B cell (primary cell): ENCODE measurements around the gene SKP2. TPM values are rescaled to one million over a fixed set of nuclear protein-coding genes. Genes with fewer than 3 reads are reported as not detected.

Experiments
- ATAC-seq: fragments of 200-7000 bp; cut with Tn5 transposase; one replicate; pipeline ENCODE4 v1.10.0; 2021; ENCODE audit warnings: low read depth, mild to moderate bottlenecking, moderate number of reproducible peaks, moderate library complexity
- CTCF ChIA-PET: fragments of 350-600 bp; sonication (Branson Sonifier 250); formaldehyde crosslinking; loops from one replicate; lab custom pipeline; 2021; ENCODE audit warnings: antibody characterized with exemption, inconsistent platforms; lab: Charles Lee
- POLR2A ChIA-PET: fragments of 350-600 bp; sonication (Branson Sonifier 250); formaldehyde crosslinking; loops from one replicate; lab custom pipeline; 2021; ENCODE audit warnings: antibody characterized with exemption; lab: Charles Lee
- DNase-seq: peaks from one replicate; pipeline ENCODE4 v3.0.0; 2013
- H2AFZ ChIP-seq: 2 replicates; pipeline ENCODE4 v1.6.1; 2012; ENCODE audit warnings: mild to moderate bottlenecking, low read depth, low read length; ENCODE audit not compliant: insufficient read depth, poor library complexity, severe bottlenecking
- H3K27ac ChIP-seq, 2 donors: 1 replicate in 1 of 2; 2 replicates in 1 of 2; pipeline ENCODE4 v1.5.1; 2012 to 2013; ENCODE audit warnings: low read length in 2 of 2, mild to moderate bottlenecking in 2 of 2, moderate library complexity in 1 of 2
- H3K27me3 ChIP-seq, 4 experiments: fragments of 200-600 bp in 1 of 4; sonication (generic) in 1 of 4; replicated peaks in 1 of 4; 1 replicate in 2 of 4; 2 replicates in 2 of 4; pipeline versions ENCODE4 v1.6.1 to v1.7.0; 2013 to 2016; ENCODE audit warnings: low read length in 3 of 4, mild to moderate bottlenecking in 2 of 4, mixed read lengths in 1 of 4, moderate library complexity in 1 of 4; ENCODE audit not compliant: insufficient read depth in 4 of 4, control insufficient read depth in 3 of 4; ENCODE audit errors: control extremely low read depth in 1 of 4
- H3K36me3 ChIP-seq, 2 experiments: replicated peaks in 1 of 2; 1 replicate in 1 of 2; 2 replicates in 1 of 2; pipeline versions ENCODE4 v1.6.1 to v1.7.1; 2013; ENCODE audit warnings: low read length in 1 of 2; ENCODE audit not compliant: insufficient read depth in 2 of 2, control insufficient read depth in 1 of 2; ENCODE audit errors: control extremely low read depth in 1 of 2, extremely low read depth in 1 of 2
- H3K4me1 ChIP-seq, 2 donors: fragments of 200-600 bp in 1 of 2; sonication (generic) in 1 of 2; 1 replicate in 1 of 2; 2 replicates in 1 of 2; pipeline versions ENCODE4 v1.5.1 to v1.6.1; 2013 to 2017; ENCODE audit warnings: low read length in 2 of 2; ENCODE audit not compliant: control insufficient read depth in 2 of 2, insufficient read depth in 2 of 2
- H3K4me2 ChIP-seq: replicated peaks from 2 replicates; pipeline ENCODE3; 2012; ENCODE audit warnings: mild to moderate bottlenecking, low read depth, low read length; ENCODE audit not compliant: poor library complexity, severe bottlenecking
- H3K4me3 ChIP-seq, 5 experiments: fragments of 200-600 bp in 1 of 5; sonication (generic) in 1 of 5; 1 replicate in 3 of 5; 2 replicates in 2 of 5; pipeline versions ENCODE4 v1.5.1 to v1.7.0; 2011 to 2016; ENCODE audit warnings: low read length in 4 of 5, mild to moderate bottlenecking in 4 of 5, low read depth in 2 of 5, control low read depth in 1 of 5, moderate library complexity in 1 of 5; ENCODE audit not compliant: insufficient read depth in 1 of 5; ENCODE audit errors: control extremely low read depth in 1 of 5, extremely low read depth in 1 of 5
- H3K79me2 ChIP-seq: fragments of 200-600 bp; sonication (generic); one replicate; pipeline ENCODE4 v1.6.0; 2016; ENCODE audit warnings: low read length; ENCODE audit not compliant: control insufficient read depth, insufficient read depth
- H3K9ac ChIP-seq: fragments of 200-600 bp; sonication (generic); 2 replicates; pipeline ENCODE4 v1.6.1; 2017; ENCODE audit warnings: mild to moderate bottlenecking, low read length, moderate library complexity
- H3K9me3 ChIP-seq, 3 donors: one replicate each; pipeline versions ENCODE4 v1.6.1 to v1.7.1; 2013; ENCODE audit warnings: low read length in 2 of 3; ENCODE audit not compliant: control insufficient read depth in 2 of 3, insufficient read depth in 1 of 3; ENCODE audit errors: control extremely low read depth in 1 of 3
- H4K20me1 ChIP-seq: 2 replicates; pipeline ENCODE4 v1.6.0; 2012; ENCODE audit warnings: mild to moderate bottlenecking, low read length; ENCODE audit not compliant: insufficient read depth, control insufficient read depth, poor library complexity, severe bottlenecking
- H3K27ac Mint-ChIP-seq: one replicate; pipeline ENCODE4 v1.8.0; 2021; ENCODE audit warnings: mixed read lengths
- H3K27me3 Mint-ChIP-seq: one replicate; pipeline ENCODE4 v1.8.0; 2021; ENCODE audit warnings: mixed read lengths
- H3K4me1 Mint-ChIP-seq: one replicate; pipeline ENCODE4 v1.8.0; 2021; ENCODE audit warnings: mixed read lengths
- H3K4me3 Mint-ChIP-seq: one replicate; pipeline ENCODE4 v1.8.0; 2021; ENCODE audit warnings: mixed read lengths
- H3K9me3 Mint-ChIP-seq: one replicate; pipeline ENCODE4 v1.8.0; 2022; ENCODE audit warnings: mixed read lengths; ENCODE audit not compliant: insufficient read depth
- EZH2 ChIP-seq: IDR thresholded peaks from 2 replicates; pipeline ENCODE4 v1.6.1; 2012; ENCODE audit warnings: borderline replicate concordance, low read depth, mild to moderate bottlenecking, moderate library complexity, low read length; ENCODE audit not compliant: insufficient read depth, poor library complexity, severe bottlenecking
- WGBS: methylation state at CpG from one replicate; pipeline ENCODE4 v1.1.5; 2013; ENCODE audit warnings: missing lambda C conversion rate; ENCODE audit not compliant: insufficient coverage; 5-methylcytosine and 5-hydroxymethylcytosine counted together
- intact Hi-C: fragments of 100-400 bp; cut with micrococcal nuclease; formaldehyde crosslinking; loops from one replicate; pipeline ENCODE4 v1.10.0; 2022
- polyA plus RNA-seq: library from polyadenylated mRNA; depleted of rRNA; stranded (reverse); fragments of >200 nt; gene quantifications from 2 replicates; pipeline ENCODE4 v1.2.3, GENCODE V29; 2012
- total RNA-seq, 2 donors: library from RNA; stranded (reverse); fragments of 120-200 nt in 1 of 2; gene quantifications; 1 replicate in 1 of 2; 2 replicates in 1 of 2; pipeline versions ENCODE4 v1.2.3 to v1.2.4, GENCODE V29; 2013 to 2022
- TF ChIP-seq, protein P1 (sequence below): fragments of 200-600 bp; IDR thresholded peaks from one replicate; pipeline ENCODE4 v1.8.0; 2022; ENCODE audit warnings: antibody characterized with exemption, mild to moderate bottlenecking

The SKP2 gene
- total and polyA plus RNA-seq, 2 donors (not counting 1 experiment from before 2014, with no cell fraction given): 26.7 to 27.1 TPM

DNA sequence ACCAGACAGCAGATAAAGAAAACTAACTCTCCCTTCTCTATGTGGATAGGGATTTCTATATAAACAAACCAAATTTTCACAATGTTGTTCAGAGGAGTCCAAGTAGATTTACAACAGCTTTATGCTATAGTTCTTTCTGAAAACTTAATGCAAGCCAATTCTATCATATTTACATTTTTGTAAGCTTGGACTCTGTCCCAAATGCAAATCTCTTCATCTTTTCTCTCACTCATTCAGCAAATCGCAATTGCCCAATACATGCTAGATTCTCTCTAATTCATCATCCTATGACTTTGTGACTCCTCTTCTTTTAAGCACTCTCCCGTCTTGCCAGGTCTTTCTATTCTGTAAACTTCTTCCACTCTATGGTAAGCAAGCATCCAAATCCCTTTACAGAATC lies 46.1 kb upstream of the SKP2 start:
- Histone ChIP-seq H3K4me2 (no peak overlapping the region), H3K4me1 (no peaks in the 10 kb centered on the region), H3K36me3 (peaks cover 18 to 53% of the 10 kb centered on the region in 2 experiments), H3K4me3 (no peak overlapping the region), H2AFZ (no peak overlapping the region), H3K79me2 (no peaks in the 10 kb centered on the region), H3K9ac (no peak overlapping the region), H3K27me3 (no peaks in the 10 kb centered on the region), H3K9me3 (no peaks in the 10 kb centered on the region), H4K20me1 (no peaks in the 10 kb centered on the region), H3K27ac (no peak overlapping the region)
- WGBS: 72% methylated on average over 2 of the region's 2 CpGs
- no peaks in the 10 kb centered on the region for H3K27me3 Mint-ChIP-seq
- DNase-seq (no peak), ATAC-seq (no peak)
- no peak overlapping the region for H3K4me3 Mint-ChIP-seq
- H3K27ac Mint-ChIP-seq: no peak overlapping the region
- TF ChIP-seq, protein P1, sequence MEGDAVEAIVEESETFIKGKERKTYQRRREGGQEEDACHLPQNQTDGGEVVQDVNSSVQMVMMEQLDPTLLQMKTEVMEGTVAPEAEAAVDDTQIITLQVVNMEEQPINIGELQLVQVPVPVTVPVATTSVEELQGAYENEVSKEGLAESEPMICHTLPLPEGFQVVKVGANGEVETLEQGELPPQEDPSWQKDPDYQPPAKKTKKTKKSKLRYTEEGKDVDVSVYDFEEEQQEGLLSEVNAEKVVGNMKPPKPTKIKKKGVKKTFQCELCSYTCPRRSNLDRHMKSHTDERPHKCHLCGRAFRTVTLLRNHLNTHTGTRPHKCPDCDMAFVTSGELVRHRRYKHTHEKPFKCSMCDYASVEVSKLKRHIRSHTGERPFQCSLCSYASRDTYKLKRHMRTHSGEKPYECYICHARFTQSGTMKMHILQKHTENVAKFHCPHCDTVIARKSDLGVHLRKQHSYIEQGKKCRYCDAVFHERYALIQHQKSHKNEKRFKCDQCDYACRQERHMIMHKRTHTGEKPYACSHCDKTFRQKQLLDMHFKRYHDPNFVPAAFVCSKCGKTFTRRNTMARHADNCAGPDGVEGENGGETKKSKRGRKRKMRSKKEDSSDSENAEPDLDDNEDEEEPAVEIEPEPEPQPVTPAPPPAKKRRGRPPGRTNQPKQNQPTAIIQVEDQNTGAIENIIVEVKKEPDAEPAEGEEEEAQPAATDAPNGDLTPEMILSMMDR: no peak
- TF ChIP-seq EZH2: no peak
- CTCF ChIA-PET: interaction anchor here (1.4 kb wide), 1 partner anchor 27 kb away, joined by 3 read pairs; no protein-coding TSS in a partner anchor
- POLR2A ChIA-PET: no interaction called here
- H3K9me3 Mint-ChIP-seq: no peaks in the 10 kb centered on the region
- H3K4me1 Mint-ChIP-seq: no peaks in the 10 kb centered on the region
- intact Hi-C loops: no loop called here

DNA sequence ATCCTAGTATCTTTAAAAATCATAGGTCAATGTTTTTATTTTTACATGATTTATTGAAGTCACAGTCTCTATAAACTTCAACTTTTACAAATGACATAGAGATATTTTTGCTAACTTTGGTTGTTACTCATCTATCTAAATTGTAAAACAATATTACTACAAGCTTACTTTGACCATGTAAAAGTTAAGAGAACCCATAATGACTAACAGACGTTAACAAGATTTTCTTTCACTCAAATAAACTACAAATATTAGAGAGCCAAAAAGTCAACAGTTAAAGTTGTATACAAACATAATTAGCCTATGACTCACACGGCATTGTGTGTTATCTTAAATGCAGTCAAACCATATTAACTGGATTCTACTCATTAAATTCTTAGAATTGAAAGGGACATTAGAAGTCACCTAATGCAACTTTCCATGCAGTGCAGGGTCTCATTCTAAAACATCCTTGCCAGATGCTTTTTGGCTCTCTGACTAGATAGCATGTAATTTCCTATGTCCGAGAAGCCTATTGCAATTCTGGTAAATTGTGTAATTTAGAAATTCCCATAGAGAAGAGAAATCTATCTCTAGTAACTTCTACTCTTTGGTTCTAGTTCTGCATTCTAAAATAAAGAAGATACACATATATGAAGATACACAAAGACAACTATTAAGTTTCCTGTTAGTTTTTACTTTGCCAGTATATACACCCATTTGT lies 43.0 kb upstream of the SKP2 start:
- H3K4me3 Mint-ChIP-seq: no peak overlapping the region
- POLR2A ChIA-PET: no interaction called here

More for the DNA sequence above, 43.0 kb upstream of the SKP2 start:
- H3K9ac ChIP-seq: no peak overlapping the region
- no peak overlapping the region for H3K27ac ChIP-seq
- no peak for ATAC-seq
- DNase-seq: no peak
- CTCF ChIA-PET: no interaction called here
- no peak overlapping the region for H3K4me3 ChIP-seq
- no peaks in the 10 kb centered on the region for H3K9me3 ChIP-seq
- H3K9me3 Mint-ChIP-seq: no peaks in the 10 kb centered on the region
- no peaks in the 10 kb centered on the region for H3K27me3 Mint-ChIP-seq
- H3K4me2 ChIP-seq: no peak overlapping the region
- H3K36me3 ChIP-seq: peaks cover 21 to 60% of the 10 kb centered on the region in 2 experiments
- no peak overlapping the region for H2AFZ ChIP-seq
- no CpG with 5 or more reads among the region's 3 CpGs for WGBS
- no peak overlapping the region for H3K27ac Mint-ChIP-seq
- H3K27me3 ChIP-seq: no peaks in the 10 kb centered on the region
- no peaks in the 10 kb centered on the region for H3K4me1 ChIP-seq
- TF ChIP-seq, protein P1: no peak
- no peak for TF ChIP-seq EZH2
- intact Hi-C loops: no loop called here
- no peaks in the 10 kb centered on the region for H4K20me1 ChIP-seq
- no peaks in the 10 kb centered on the region for H3K79me2 ChIP-seq
- no peaks in the 10 kb centered on the region for H3K4me1 Mint-ChIP-seq
